Upper lobe of left lung (tissue), 6 donors: ENCODE measurements around the gene PGBD4. TPM values are rescaled to one million over a fixed set of nuclear protein-coding genes. Genes with fewer than 3 reads are reported as not detected.

ENCODE experiments used
- ATAC-seq, 2 donors: fragments of 200-7000 bp; cut with Tn5 transposase; one replicate each; pipeline ENCODE4 v1.9.1; 2022; ENCODE audit warnings: mild to moderate bottlenecking in 2 of 2, moderate library complexity in 2 of 2; ENCODE audit not compliant: low FRiP score in 2 of 2
- DNase-seq, 2 donors: peaks; one replicate each; pipeline ENCODE4 v3.0.0-alpha.2; 2019 to 2020
- H3K27ac ChIP-seq, 4 donors: fragments of 200-600 bp; sonication (generic); one replicate each; pipeline ENCODE4 v1.5.1; 2016 to 2019
- H3K27me3 ChIP-seq, 4 donors: fragments of 200-600 bp; sonication (generic); one replicate each; pipeline ENCODE4 v1.5.1; 2017 to 2019
- H3K36me3 ChIP-seq, 4 donors: fragments of 200-600 bp; sonication (generic); one replicate each; pipeline ENCODE4 v1.5.1; 2016 to 2019
- H3K4me1 ChIP-seq, 4 donors: fragments of 200-600 bp; sonication (generic); one replicate each; pipeline ENCODE4 v1.5.1; 2018 to 2019
- H3K4me3 ChIP-seq, 4 donors: fragments of 200-600 bp; sonication (generic); one replicate each; pipeline ENCODE4 v1.5.1; 2017 to 2019; ENCODE audit warnings: mild to moderate bottlenecking in 2 of 4, moderate library complexity in 1 of 4
- H3K9me3 ChIP-seq, 4 donors: fragments of 200-600 bp; sonication (generic); one replicate each; pipeline ENCODE4 v1.5.1; 2018 to 2019
- EP300 ChIP-seq, 4 donors: sonication (generic); formaldehyde crosslinking; IDR thresholded peaks; one replicate each; pipeline ENCODE4 v1.5.1; 2017; ENCODE audit warnings: antibody characterized with exemption in 4 of 4, control low read depth in 2 of 4
- POLR2A ChIP-seq, 4 donors: fragments of 450-650 bp; IDR thresholded peaks; one replicate each; pipeline ENCODE4 v1.5.1; 2016 to 2017; ENCODE audit warnings: antibody characterized with exemption in 4 of 4, mild to moderate bottlenecking in 2 of 4
- POLR2AphosphoS5 ChIP-seq, 2 donors: sonication (generic); formaldehyde crosslinking; IDR thresholded peaks; one replicate each; pipeline ENCODE4 v1.5.1; 2017; ENCODE audit warnings: antibody characterized with exemption in 2 of 2
- WGBS, 2 donors: methylation state at CpG; one replicate each; pipeline ENCODE4 v1.1.5; 2017 to 2018; 5-methylcytosine and 5-hydroxymethylcytosine counted together
- total RNA-seq, 6 donors: library from RNA; depleted of rRNA in 4 of 6; stranded (reverse); fragments of >200 nt in 4 of 6; gene quantifications; one replicate each; pipeline versions ENCODE4 v1.1.0 to v1.2.1, GENCODE V29; 2016 to 2021
- TF ChIP-seq, protein P1 (sequence below), 6 experiments: fragments of 450-650 bp in 4 of 6; fragments of 200-600 bp in 2 of 6; sonication (generic) in 2 of 6; IDR thresholded peaks; one replicate each; pipeline ENCODE4 v1.5.1; 2016 to 2019; ENCODE audit warnings: antibody characterized with exemption in 6 of 6
- donor health status: DM: no; HTN: no; CAD: no; lungs with moderate emphysema.
- donor health status: DM: no; HTN: yes; CAD: no; lungs with severe emphysema.

PGBD4 gene
- total RNA-seq, 6 donors from 2014 or later: 0.55 to 5.2 (median 1.2) TPM

DNA sequence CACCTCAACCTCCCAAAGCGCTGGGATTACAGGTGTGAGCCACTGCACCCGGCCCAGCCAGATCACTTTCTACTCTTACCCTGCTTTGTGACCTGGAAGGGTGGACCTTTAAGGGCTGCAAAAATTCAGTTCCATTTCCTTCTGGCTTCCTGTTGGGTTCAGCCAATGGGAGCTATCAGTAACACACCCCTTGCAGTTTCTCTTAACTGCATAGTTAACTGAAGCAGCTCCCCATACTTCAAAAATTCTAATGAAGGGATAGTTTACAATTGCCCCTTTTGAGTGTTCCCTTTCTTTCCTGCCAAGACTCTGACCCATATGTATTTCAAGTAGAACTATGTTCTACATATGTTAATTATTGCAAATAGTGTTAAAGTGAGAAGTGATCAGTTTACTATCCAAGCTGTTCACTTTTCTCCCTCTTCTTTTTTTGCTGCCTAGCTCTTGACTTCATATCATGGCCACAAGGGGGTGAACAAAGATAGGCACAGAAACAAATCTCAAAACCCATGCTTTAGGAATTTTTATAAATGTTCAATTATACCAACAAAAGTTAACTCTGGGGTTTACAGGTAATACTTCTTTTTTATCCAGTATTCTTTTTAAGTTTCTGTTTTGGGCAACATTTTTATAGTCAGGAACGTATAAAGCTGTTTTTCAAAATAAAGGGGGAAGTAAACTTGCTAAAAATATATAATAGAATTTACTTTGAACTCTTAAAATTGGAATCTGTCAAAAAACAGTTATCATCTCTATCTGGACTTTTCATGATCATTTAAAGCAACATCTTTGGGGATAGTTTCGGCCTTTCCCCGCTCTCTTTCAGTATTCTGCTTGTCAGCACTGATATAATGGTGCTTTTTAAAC is 8.1 kb downstream of the PGBD4 start:
- Histone ChIP-seq H3K27ac (no peak overlapping the region), H3K36me3 (no peaks in the 10 kb centered on the region), H3K4me3 (no peak overlapping the region), H3K27me3 (no peaks in the 10 kb centered on the region), H3K4me1 (no peaks in the 10 kb centered on the region), H3K9me3 (no peaks in the 10 kb centered on the region)
- DNase-seq (no peak), ATAC-seq (no peak)
- 69 to 76% methylated on average over 5 of the region's 5 CpGs for WGBS, 2 donors
- no peak for TF ChIP-seq POLR2A (IDR thresholded peaks at IDR 0.05)
- TF ChIP-seq EP300 (IDR thresholded peaks at IDR 0.05): no peak
- TF ChIP-seq, protein P1, sequence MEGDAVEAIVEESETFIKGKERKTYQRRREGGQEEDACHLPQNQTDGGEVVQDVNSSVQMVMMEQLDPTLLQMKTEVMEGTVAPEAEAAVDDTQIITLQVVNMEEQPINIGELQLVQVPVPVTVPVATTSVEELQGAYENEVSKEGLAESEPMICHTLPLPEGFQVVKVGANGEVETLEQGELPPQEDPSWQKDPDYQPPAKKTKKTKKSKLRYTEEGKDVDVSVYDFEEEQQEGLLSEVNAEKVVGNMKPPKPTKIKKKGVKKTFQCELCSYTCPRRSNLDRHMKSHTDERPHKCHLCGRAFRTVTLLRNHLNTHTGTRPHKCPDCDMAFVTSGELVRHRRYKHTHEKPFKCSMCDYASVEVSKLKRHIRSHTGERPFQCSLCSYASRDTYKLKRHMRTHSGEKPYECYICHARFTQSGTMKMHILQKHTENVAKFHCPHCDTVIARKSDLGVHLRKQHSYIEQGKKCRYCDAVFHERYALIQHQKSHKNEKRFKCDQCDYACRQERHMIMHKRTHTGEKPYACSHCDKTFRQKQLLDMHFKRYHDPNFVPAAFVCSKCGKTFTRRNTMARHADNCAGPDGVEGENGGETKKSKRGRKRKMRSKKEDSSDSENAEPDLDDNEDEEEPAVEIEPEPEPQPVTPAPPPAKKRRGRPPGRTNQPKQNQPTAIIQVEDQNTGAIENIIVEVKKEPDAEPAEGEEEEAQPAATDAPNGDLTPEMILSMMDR (IDR thresholded peaks at IDR 0.05): peak in 4 of 6 experiments; percentile 20 to 42 (median 32)

DNA sequence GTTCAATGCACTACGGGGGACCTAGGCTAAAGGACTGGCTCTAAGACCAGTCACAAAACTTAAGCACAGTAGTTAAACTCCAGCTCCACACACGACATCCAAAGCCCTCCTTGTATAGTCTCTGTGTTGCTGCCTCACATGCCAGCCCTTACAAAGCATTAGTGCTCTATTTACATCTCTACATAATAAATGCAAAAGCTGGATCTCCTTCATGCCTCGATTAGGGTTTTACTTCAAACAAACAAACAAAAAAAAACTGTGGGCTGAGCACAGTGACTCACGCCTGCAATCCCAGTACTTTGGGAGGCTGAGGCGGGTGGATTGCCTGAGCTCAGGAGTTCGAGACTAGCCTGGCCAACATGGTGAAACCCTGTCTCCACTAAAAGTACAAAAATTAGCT is 9.6 kb downstream of the PGBD4 start:
- 71 to 77% methylated on average over 6 of the region's 6 CpGs for WGBS, 2 donors
- no peak for ATAC-seq

DNA sequence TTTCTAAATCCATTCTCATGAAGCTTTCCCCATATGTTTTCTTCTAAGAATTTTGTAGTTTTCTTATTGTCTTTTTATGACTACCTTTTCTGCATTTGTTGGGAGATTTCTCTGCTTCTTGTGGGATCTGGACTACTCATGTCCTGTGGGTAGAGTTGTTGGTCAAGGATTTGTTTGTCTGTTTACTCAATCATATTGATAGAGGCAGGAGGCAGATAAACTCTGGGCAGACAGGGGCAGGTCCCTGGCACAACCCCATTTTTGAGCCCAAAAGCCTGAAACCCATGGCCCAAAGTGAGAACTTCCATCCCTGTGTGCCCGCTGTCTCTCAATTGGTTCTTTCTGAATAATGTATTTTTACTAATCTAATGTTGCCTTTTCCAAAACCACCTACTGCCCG is 12.3 kb downstream of the PGBD4 start:
- Histone ChIP-seq H3K4me1 (no peaks in the 10 kb centered on the region), H3K4me3 (no peak overlapping the region), H3K27me3 (no peaks in the 10 kb centered on the region), H3K27ac (no peak overlapping the region), H3K36me3 (no peaks in the 10 kb centered on the region), H3K9me3 (no peaks in the 10 kb centered on the region)
- DNase-seq (no peak), ATAC-seq (no peak)
- no peak for TF ChIP-seq EP300 (IDR thresholded peaks at IDR 0.05)
- TF ChIP-seq, protein P1 (IDR thresholded peaks at IDR 0.05): no peak
- TF ChIP-seq POLR2AphosphoS5 (IDR thresholded peaks at IDR 0.05): no peak
- TF ChIP-seq POLR2A (IDR thresholded peaks at IDR 0.05): no peak
- WGBS, 2 donors: 73 to 75% methylated on average over 2 of the region's 2 CpGs

More for the DNA sequence above, 9.6 kb downstream of the PGBD4 start:
- no peaks in the 10 kb centered on the region for H3K4me1 ChIP-seq
- no peak overlapping the region for H3K4me3 ChIP-seq
- DNase-seq: no peak
- H3K27me3 ChIP-seq: no peaks in the 10 kb centered on the region
- no peaks in the 10 kb centered on the region for H3K36me3 ChIP-seq
- TF ChIP-seq, protein P1 (IDR thresholded peaks at IDR 0.05): no peak
- no peak for TF ChIP-seq EP300 (IDR thresholded peaks at IDR 0.05)
- TF ChIP-seq POLR2A (IDR thresholded peaks at IDR 0.05): no peak
- no peak for TF ChIP-seq POLR2AphosphoS5 (IDR thresholded peaks at IDR 0.05)
- no peaks in the 10 kb centered on the region for H3K9me3 ChIP-seq
- no peak overlapping the region for H3K27ac ChIP-seq

DNA sequence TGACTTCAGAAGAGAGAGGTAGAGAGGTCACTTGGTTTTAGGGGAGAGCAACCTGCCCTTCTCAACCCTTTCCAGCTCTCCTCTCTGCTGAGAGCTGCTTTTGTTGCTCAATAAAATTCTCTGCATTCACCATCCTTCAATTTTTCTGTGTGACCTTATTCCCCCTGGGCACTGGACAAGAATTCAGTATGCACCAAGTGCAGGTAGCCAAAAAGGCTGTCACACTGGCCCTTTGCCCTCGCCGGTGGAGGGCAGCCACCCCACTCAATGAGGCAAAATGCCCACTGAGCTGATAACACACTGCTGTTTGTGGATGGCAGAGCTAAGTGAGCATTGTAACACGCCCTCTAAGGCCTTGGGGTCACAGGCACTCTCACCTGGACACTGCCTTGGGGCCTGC is 12.9 kb downstream of the PGBD4 start:
- no peak overlapping the region for H3K4me3 ChIP-seq
- H3K9me3 ChIP-seq: no peaks in the 10 kb centered on the region
- TF ChIP-seq EP300 (IDR thresholded peaks at IDR 0.05): no peak
- TF ChIP-seq POLR2AphosphoS5 (IDR thresholded peaks at IDR 0.05): no peak
- TF ChIP-seq POLR2A (IDR thresholded peaks at IDR 0.05): no peak
- TF ChIP-seq, protein P1 (IDR thresholded peaks at IDR 0.05): no peak
- no peaks in the 10 kb centered on the region for H3K27me3 ChIP-seq
- H3K36me3 ChIP-seq: no peaks in the 10 kb centered on the region
- H3K4me1 ChIP-seq: no peaks in the 10 kb centered on the region
- H3K27ac ChIP-seq: no peak overlapping the region
- 61 to 92% methylated on average over 3 of the region's 3 CpGs for WGBS, 2 donors
- DNase-seq: no peak
- peak in 1 of 2 donors; percentile 46 for ATAC-seq

- H3K27me3 ChIP-seq: no peaks in the 10 kb centered on the region
- TF ChIP-seq POLR2AphosphoS5 (IDR thresholded peaks at IDR 0.05) (no peak), EP300 (IDR thresholded peaks at IDR 0.05) (no peak), POLR2A (IDR thresholded peaks at IDR 0.05) (no peak)
- TF ChIP-seq, protein P1 (IDR thresholded peaks at IDR 0.05): no peak
- WGBS, 2 donors: 70 to 89% methylated on average over 2 of the region's 2 CpGs
Observed at GRCh38 chr15:34116620-34117019, 14.7 kb downstream of the PGBD4 start.

More at GRCh38 chr15:34116620-34117019, 14.7 kb downstream of the PGBD4 start:
- Histone ChIP-seq H3K36me3 (no peaks in the 10 kb centered on the region), H3K27ac (no peak overlapping the region), H3K4me1 (no peaks in the 10 kb centered on the region), H3K9me3 (no peaks in the 10 kb centered on the region), H3K4me3 (no peak overlapping the region)
- ATAC-seq (no peak), DNase-seq (no peak)
